Stimulated activated CD8-positive, alpha-beta memory T cell treated with anti-CD3 and anti-CD28 coated beads, Interleukin-7, amount 100 ng/mL, for 1 hour (primary cell): ENCODE results near the gene GFRA1.

Experiments used
- DNase-seq, 2 donors: peaks; one replicate each; pipeline ENCODE4 v3.0.0-alpha.2; 2020; ENCODE audit warnings: low read depth in 2 of 2

The GFRA1 gene

GRCh38 chr10:116241085-116241484 lies 31.9 kb downstream of the GFRA1 start:
- no peak for DNase-seq

GRCh38 chr10:116240157-116240950 lies 32.7 kb downstream of the GFRA1 start:
- no peak for DNase-seq

GRCh38 chr10:116239229-116239628 lies 33.8 kb downstream of the GFRA1 start:
- no peak for DNase-seq

GRCh38 chr10:116237970-116238369 lies 35.0 kb downstream of the GFRA1 start:
- no peak for DNase-seq

- DNase-seq: no peak
These were observed 35.7 kb downstream of the GFRA1 start for GRCh38 chr10:116237260-116237659.

GRCh38 chr10:116233230-116233629 lies 39.8 kb downstream of the GFRA1 start:
- no peak for DNase-seq

- no peak for DNase-seq
These were observed 40.4 kb downstream of the GFRA1 start for GRCh38 chr10:116232613-116233012.

- DNase-seq: no peak
These were observed 46.2 kb downstream of the GFRA1 start for GRCh38 chr10:116226766-116227165.

GRCh38 chr10:116226053-116226452 lies 47.0 kb downstream of the GFRA1 start:
- DNase-seq: no peak

- DNase-seq: no peak
These were observed 49.7 kb downstream of the GFRA1 start for GRCh38 chr10:116223289-116223688.

GRCh38 chr10:116221053-116221452 lies 52.0 kb downstream of the GFRA1 start:
- DNase-seq: no peak

- no peak for DNase-seq
These were observed 56.3 kb downstream of the GFRA1 start for GRCh38 chr10:116216676-116217075.

- no peak for DNase-seq
These were observed 57.4 kb downstream of the GFRA1 start for GRCh38 chr10:116215651-116216050.

- DNase-seq: no peak
These were observed 61.3 kb downstream of the GFRA1 start for GRCh38 chr10:116211682-116212081.

GRCh38 chr10:116210588-116211346 lies 62.2 kb downstream of the GFRA1 start:
- no peak for DNase-seq

GRCh38 chr10:116209781-116210180 lies 63.2 kb downstream of the GFRA1 start:
- no peak for DNase-seq

GRCh38 chr10:116208956-116209567 lies 63.9 kb downstream of the GFRA1 start:
- no peak for DNase-seq

GRCh38 chr10:116207690-116208089 lies 65.3 kb downstream of the GFRA1 start:
- no peak for DNase-seq

GRCh38 chr10:116203661-116204060 lies 69.3 kb downstream of the GFRA1 start:
- no peak for DNase-seq

GRCh38 chr10:116201670-116202430 lies 71.2 kb downstream of the GFRA1 start:
- DNase-seq: no peak

GRCh38 chr10:116201011-116201410 lies 72.0 kb downstream of the GFRA1 start:
- no peak for DNase-seq

GRCh38 chr10:116198676-116199035 lies 74.3 kb downstream of the GFRA1 start:
- DNase-seq: no peak
